Limb (tissue), 2 donors: ENCODE measurements around the gene TAOK3.
A peak's percentile ranks its signal among the peaks of the same experiment; 100 is the strongest.
"Not testable (repeated sequence)": the region's sequence is repeated elsewhere in the genome, so short reads cannot be mapped to it uniquely, and the experiment has no call there.

Experiments
- DNase-seq, 2 donors: peaks; one replicate each; pipeline ENCODE4 v3.0.0-alpha.2; 2016; ENCODE audit errors: extremely low spot score in 2 of 2

TAOK3 gene

GRCh38 chr12:118374126-118374725 is 1.5 kb upstream of the TAOK3 start:
- no peak for DNase-seq

DNA sequence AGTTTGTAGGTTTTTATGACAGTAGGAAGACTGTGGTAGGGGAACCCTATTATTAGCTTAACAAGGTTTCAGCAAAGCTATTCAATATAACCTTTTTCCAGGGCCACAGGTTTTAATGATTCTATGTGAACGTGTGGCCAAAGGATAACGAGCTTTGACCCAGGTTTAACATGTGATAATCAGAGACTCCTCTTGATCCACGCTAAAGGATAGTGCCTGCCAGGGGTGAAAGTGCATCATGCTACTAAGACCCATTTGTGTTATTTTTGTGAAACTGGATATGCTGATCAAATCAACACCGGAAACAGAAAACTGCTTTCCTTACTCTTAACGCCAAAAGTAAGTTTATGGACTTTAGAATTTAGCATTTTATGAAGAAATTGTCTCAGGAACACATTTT is 909 bp upstream of the TAOK3 start:
- DNase-seq, result no peak

DNA sequence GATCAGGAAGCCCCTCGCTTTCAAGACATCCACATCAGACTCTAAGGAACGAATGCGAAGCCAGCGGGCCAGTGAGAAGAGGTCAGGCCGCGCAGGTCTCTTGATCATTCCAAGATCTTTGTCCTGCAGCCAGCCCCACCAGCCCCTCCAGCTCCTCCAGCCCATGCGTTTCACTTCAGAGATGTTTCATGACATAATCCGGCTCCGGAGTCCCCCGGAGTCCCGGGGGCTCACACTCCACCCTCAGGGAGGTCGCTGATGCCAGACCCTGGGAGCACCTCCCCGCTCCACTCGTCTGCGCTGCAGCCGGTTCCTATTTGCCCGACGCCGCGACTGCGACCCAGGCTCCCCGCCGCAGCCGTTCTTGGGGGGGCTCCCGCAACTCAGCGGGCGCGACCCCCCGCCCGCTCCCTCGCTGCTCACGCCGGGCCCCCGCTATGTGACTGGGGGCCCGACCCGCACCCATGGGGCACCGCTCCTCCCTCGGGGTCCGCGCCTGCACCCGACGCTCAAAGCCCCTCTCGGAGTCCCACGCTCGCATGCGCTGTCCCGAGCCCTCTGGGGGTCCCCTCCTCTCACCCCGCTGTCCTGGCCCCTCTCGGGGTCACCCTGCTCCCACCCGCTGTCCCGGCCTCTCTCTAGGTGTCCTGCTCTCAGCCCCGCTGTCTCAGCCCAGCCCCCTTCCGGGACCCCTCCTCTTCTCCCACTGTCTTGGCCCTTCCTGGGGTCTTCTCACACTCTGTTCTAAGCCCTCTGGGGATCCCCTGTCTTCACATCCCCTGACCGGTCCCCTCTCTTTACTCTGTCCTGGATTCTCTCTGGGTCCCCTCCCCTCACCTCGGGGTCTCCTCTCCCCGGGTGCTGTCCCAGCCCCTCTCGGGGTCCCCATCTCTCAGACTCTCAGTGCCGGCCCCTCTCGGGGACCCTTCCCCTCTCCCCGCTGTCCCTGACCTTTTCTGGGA is 1.1 kb downstream of the TAOK3 start:
- peak in 1 of 2 donors; percentile 43 for DNase-seq

GRCh38 chr12:118370601-118371000 is 2.1 kb downstream of the TAOK3 start:
- no peak for DNase-seq

- no peak for DNase-seq
These were observed 3.9 kb downstream of the TAOK3 start for GRCh38 chr12:118368821-118369220.

DNA sequence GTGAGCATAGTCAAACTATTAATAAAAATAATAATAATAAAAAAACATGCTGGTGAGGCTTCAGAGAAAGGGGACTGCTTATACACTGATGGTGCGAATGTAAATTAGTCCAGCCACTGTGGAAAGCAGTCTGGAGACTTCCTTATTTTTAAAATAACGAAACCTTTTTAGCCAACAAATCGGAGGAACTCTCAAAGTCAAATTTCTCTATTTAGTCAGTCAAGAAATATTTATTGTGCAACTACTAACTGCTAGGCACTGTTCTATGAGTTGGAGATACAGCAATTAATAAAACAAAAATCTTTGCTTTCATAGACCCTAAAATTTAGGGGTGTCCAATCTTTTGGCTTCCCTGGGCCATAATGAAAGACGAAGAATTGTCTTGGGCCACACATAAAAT is 10.8 kb downstream of the TAOK3 start:
- no peak for DNase-seq

- no peak for DNase-seq
These were observed 11.7 kb downstream of the TAOK3 start for GRCh38 chr12:118361092-118361404.

GRCh38 chr12:118359541-118359915 is 13.2 kb downstream of the TAOK3 start:
- DNase-seq, result no peak

GRCh38 chr12:118358612-118359540 is 13.8 kb downstream of the TAOK3 start:
- DNase-seq, result no peak

- no peak for DNase-seq
These were observed 14.7 kb downstream of the TAOK3 start for GRCh38 chr12:118358008-118358359.

DNA sequence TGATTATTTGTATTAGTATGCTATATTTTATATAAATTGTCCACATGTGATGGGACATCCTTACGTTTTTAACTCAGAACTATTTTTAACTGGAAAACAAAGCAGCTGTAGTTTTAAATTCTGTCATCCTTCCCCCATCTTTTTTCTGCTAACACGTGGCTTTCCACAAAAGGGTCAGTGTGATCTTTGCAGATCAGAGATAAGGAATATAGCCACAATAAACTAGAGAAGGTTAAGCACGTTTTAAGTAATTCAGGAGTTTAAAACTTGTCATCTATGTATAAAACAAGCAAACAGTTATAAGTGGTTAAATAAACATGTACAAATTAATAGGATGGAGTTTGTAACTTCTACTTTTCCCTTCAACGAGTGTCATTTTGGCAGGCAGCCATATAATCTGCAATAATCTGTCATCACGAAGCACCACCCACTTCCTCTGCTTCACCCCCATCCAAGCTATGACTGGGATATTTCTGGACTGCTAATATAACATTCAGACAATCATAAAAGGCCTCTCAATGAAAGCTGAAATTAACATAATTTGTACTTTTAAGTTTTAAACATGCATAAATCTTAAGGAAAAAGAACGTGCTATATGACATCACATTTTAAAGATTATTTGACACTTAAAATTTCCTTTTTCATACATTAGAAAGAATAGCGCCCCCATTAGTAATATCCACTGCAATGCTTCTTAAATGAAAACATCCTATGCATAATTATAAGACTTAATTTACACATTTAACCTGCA is 15.3 kb downstream of the TAOK3 start:
- peak in 1 of 2 donors; percentile 25 for DNase-seq

GRCh38 chr12:118356809-118357256 is 15.9 kb downstream of the TAOK3 start:
- DNase-seq, result no peak

GRCh38 chr12:118355843-118356242 is 16.9 kb downstream of the TAOK3 start:
- no peak for DNase-seq

DNA sequence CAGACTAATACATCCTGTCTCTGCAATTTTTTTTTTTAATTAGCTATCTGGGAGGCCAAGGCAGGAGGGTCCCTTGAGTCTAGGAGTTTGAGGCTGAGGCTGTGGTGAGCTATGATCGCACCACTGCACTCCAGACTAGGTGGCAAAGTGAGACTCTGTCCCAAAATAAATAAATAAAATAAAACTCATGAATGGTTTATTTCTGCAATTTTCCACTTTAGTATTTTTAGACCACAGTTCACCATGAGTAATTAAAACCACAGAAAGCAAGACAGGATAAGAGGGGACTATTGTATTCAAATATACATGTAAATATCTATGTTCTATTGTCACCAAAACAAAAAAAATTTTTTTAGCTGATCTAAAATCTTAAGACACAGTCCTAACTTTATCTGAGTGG is 17.8 kb downstream of the TAOK3 start:
- no peak for DNase-seq

DNA sequence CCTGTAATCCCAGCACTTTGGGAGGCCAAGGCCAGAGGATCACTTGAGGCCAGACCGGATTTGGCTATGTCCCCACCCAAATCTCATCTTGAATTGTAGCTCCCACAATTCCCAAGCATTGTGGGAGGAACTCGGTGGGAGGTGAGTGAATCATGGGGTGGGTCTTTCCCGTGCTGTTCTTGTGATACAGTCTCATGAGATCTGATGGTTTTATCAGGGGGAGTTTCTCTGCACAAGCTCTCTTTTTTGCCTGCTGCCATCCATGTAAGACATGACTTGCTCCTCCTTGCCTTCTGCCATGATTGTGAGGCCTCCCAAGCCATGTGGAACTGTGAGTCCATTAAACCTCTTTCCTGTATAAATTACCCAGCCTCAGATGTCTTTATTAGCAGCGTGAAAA is 18.2 kb downstream of the TAOK3 start:
- DNase-seq, result not testable (repeated sequence)

DNA sequence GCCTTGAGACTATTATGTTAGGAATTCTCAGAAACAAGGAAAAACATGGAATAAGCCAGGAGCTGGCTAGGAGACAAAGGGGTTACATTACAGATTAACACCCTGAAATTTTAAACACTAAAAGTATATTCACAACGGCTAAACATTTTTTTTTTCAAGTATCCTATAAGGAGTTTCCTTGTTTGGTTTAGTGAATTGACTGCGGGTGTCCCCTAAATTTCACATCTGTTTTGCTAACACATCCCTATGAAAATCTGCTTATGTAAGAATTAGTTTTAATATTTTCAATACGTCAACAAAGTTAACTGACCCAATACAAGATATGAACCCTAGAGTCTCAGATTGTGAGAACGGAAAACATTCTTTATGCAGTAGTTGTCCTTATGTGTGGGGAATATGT is 19.0 kb downstream of the TAOK3 start:
- DNase-seq, result no peak

DNA sequence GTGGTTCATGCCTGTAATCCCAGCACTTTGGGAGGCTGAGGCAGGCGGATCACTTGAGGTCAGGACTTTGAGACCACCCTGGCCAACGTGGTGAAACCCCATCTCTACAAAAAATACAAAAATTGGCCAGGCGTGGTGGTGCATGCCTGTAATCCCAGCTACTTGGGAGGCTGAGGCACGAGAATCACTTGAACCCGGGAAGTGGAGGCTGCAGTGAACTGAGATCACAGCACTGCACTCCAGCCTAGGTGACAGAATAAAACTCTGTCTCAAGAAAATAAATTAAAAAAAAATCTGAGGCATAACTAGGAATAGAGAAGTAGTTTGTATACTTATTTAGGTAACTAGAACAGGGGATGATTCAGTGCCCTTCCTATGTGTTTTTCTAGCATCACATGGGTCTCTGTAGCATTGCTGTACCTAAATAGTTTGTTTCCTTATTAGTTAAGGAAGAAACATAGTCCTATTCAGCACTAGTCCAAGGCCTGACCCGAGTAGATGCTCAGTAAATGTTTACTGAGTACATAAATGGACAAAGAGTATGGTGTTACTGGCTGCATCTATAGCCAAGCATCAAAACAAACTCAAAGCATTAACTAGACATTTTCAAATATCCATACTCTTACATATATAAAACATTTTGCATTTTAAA is 21.7 kb downstream of the TAOK3 start:
- DNase-seq, result no peak

DNA sequence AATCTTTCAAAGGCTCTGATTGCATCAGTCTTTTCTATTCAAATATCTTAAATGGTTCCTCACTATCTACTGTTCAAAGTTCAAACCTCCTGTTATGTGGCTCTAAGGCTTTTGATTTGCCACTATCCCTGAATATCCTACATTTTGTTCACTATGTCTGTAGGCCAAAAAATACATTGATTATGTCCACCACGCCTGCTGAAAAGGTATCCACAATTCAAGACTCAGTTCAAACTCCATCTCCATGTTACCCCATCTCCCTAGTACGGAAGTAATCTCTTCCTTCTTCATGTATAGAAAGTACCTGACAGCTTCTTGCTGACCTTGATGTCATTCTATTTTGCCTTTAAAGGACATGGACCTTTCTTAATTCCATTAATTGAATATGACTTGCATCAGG is 24.8 kb downstream of the TAOK3 start:
- no peak for DNase-seq

- DNase-seq, result no peak
These were observed 25.8 kb downstream of the TAOK3 start for GRCh38 chr12:118346895-118347294.

GRCh38 chr12:118345355-118345754 is 27.4 kb downstream of the TAOK3 start:
- no peak for DNase-seq

GRCh38 chr12:118344829-118345228 is 27.9 kb downstream of the TAOK3 start:
- no peak for DNase-seq
